T-helper 2 cell (primary cell): Measurements from ENCODE around the gene NDUFS6.

Source experiments
- DNase-seq, 5 experiments: peaks; one replicate each; pipeline versions ENCODE4 v3.0.0 to v3.0.0-alpha.2; 2012 to 2022

NDUFS6 gene

GRCh38 chr5:1818784-1819183, 17.6 kb downstream of the NDUFS6 start:
- no peak for DNase-seq

- DNase-seq: no peak
These were observed 18.3 kb downstream of the NDUFS6 start for GRCh38 chr5:1819458-1819857.

- DNase-seq: no peak
These were observed 19.2 kb downstream of the NDUFS6 start for GRCh38 chr5:1820381-1820780.

DNA sequence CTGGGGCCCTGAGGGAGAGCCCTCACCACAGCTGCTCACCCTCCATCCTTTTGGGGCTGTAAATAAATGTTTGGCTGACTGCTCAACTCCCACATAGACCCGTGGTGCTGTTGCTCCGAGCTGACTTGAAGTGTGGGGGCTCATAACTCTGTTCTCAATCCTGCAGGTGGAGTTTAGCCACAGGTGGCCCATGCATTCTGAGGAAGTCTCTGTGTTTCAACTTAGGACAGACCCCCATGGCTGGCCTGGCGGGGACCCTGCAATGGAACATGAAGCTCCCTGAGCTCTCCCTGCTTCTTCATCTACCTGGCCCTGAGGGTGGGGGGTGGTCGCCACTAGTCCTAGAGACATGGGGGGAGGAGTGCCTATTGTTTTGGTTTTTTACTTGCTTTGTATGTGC, 19.7 kb downstream of the NDUFS6 start:
- DNase-seq: no peak

GRCh38 chr5:1821862-1822261, 20.7 kb downstream of the NDUFS6 start:
- no peak for DNase-seq

DNA sequence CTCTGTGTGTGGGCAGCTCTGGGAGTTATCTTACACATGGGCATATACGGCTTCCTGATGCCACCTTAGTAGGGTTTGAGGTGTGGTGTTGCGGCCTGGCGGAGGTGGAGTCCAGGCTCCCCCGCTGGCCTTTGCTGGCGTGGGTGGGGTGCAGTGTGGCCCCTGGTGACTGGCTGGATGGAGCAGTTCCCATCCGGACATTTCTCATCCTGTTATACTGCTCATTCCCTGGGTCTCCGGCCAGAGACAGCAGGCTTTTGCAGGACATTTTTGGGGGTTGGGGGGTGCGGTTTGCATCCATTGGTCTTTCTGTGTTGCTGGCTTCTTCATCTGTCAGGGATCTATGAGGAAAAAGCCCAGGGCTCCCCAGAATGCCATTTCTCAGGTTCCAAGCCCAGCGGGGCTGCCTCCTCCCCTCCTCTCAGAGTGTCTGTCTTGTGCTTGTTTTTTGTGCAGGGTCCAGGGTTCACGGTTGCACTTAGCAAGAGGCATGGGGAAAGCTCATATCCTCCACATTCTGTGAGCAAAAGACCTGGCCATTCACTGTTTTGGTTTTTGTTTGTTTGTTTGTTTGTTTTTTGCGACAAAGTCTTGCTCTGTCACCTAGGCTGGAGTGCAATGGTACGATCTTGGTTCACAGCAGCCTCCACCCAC, 22.3 kb downstream of the NDUFS6 start:
- DNase-seq: no peak

GRCh38 chr5:1824109-1824821, 23.1 kb downstream of the NDUFS6 start:
- no peak for DNase-seq

DNA sequence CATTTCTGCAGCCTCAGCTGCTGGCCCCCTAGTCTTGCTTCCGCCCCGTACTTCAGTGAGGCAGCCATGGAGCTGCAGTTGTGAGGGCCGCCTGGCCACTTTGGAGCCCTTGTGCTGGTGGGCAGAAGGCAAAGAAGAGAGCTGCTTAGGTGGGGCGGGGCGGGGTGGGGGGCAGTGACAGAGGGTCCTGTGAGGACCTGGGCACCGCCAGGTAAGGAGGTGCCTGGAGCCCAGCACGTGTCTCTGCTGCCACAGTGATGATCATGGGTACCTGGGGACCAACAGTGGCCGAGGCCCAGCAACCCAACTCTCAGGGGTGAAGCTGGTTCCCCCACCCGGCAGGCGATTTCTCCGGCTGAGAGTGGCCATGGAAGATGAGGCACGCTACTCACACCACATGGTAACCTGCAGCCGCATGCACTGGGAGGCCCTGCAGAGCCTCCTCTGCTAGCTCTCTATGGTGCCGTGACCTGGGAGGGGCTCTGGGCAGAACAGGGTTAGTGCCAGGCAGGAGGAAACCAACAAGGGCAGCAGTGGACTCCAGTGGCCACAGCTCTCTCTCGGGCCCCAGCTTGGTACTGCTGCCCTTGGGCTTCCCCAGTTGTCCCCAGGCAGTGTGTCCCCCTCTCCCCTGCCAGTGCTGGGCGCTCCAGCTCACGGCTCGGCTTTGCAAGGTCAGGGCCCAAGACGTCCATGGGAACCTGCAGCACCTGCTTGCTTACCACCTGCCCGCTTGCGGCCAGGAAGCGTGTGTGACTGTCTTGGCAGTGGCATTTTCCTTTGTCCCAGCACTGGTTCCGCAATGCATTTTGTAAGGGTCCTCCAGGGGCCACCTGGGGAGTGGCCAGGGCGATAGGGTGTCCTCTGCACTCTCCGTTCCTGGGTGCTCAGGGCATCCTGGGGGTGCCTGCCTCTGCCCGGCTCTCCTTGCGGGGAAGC, 24.0 kb downstream of the NDUFS6 start:
- no peak for DNase-seq

- DNase-seq: no peak
These were observed 25.2 kb downstream of the NDUFS6 start for GRCh38 chr5:1826235-1826980.

- DNase-seq: no peak
These were observed 26.0 kb downstream of the NDUFS6 start for GRCh38 chr5:1827025-1827885.

DNA sequence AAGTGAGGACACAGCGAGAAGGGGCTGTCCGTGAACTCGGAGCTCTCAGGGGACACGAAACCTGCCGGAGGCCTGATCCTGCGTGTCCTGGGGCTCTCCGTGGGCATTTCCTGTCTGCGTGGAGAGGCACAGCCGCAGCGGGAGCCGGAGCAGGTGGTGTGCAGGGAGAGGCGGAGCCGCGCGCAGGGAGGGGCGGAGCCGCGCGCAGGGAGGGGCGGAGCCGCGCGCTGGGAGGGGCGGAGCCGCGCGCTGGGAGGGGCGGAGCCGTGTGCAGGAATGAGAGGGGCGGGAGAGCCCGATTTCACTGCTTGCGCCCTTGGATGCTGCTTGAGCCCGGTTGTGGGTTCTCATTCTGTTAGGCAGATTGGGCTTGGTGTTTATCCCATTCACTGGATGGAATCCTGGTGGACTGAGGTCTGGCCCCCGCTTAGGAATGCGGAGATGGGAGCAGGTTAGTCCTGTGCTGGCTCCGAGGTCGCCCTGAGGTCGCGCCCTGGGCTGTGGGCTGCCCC, 26.7 kb downstream of the NDUFS6 start:
- peak in 1 of 5 experiments; percentile 52 for DNase-seq

DNA sequence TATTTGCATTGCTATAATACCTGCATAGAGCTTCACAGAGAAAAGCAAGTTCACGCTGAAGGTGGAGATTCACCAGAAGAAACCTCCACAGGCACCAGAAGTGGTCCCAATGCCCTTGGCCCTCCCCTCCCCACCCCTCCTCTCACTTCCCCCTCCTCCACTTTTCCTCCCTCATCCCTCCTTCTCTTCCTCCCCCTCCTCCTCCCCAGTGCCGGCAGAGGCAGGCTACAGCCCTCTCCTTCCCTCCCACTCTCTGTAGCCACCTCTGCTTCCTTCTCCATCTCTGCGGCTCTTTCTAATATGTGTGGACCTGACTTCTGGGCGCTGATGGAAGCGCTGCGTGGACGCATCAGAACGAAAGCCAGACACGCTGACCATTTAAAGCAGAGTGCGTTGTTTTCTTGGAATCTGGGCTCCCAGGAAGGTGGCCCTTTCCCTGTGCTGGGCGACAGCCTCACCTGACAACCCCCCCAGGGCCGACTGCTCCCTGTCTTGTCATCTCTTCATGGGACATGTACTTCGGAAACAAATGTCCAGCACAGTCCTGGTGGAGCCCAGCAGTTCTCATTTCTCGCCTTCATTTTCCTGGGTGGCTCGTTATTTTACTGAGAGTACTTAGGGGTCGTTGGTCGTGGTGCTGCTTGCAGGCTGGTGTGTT, 29.5 kb downstream of the NDUFS6 start:
- DNase-seq: no peak

DNA sequence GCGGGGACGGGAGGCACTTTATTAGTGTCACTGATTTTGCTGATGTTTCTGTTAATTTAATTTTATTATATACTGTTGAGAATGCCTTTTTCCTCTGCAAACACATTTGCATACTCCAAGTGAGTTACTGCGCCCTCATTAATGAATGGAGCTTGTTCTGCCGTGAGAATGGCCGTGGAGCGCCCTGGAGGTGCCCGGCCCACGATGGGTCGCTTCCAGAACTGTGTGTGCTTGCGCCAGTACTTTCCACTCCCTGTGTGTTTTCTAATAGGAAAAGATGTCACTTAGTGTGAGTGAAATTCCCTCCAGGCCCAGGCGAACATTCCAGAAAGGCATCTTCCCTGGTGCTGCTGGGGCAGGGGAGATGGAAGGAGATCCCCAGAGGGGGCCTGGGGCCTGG, 30.1 kb downstream of the NDUFS6 start:
- DNase-seq: no peak

DNA sequence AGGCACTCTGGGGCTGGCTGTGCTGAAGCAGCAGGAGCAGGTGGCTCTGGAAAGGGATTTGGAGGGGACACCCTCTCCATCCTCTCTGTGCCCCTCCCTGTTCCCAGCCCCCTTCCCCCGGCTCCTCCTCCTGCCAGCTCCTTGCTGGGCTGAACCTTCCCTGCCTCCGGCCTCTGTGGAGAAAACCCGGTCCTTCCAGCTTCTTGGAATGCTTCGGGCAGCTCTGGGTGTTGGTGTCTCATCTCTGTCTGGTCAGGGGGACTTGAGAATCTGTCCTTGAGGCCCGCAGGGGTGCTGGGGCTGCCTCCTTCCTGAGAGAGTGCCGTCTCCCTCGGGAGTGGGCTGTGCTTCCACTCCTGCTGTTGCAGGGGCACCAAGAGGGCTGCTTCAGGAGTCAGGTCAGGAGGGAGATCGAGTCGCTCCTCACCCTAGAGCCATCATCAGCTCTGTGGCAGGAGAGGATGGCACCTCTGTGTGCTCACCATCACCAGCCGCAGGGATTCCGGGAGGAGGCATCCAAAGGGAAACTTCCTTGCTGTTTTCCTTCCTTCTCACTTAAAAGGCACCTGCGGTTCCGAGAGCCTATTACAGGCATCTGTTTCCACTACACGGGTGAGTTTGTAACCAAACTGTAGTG, 30.6 kb downstream of the NDUFS6 start:
- DNase-seq: no peak

GRCh38 chr5:1832511-1833250, 31.5 kb downstream of the NDUFS6 start:
- no peak for DNase-seq

GRCh38 chr5:1833264-1834021, 32.2 kb downstream of the NDUFS6 start:
- no peak for DNase-seq

- no peak for DNase-seq
These were observed 32.9 kb downstream of the NDUFS6 start for GRCh38 chr5:1834022-1834551.

- DNase-seq: no peak
These were observed 33.7 kb downstream of the NDUFS6 start for GRCh38 chr5:1834721-1835429.
